AG04449 (cell line): ENCODE measurements around the gene ASCC1.
"Not testable (repeated sequence)": the region's sequence is repeated elsewhere in the genome, so short reads cannot be mapped to it uniquely, and the experiment has no call there.

Experiments used
- CTCF ChIA-PET: fragments of 350-600 bp; formaldehyde crosslinking; extraction: SDS; loops from one replicate; lab custom pipeline; 2021; ENCODE audit warnings: antibody characterized with exemption; lab: Yijun Ruan, JAX
- POLR2A ChIA-PET: fragments of 400-600, 350-600 bp; formaldehyde crosslinking; extraction: SDS; loops from one replicate; lab custom pipeline; 2020; ENCODE audit warnings: antibody characterized with exemption, inconsistent platforms; lab: Yijun Ruan, JAX
- DNase-seq: peaks from one replicate; pipeline ENCODE4 v3.0.0-alpha.2; 2010; ENCODE audit warnings: low read depth, low spot score
- H3K4me3 ChIP-seq: 2 replicates; pipeline ENCODE4 v1.5.1; 2011; ENCODE audit warnings: low read depth, mild to moderate bottlenecking, control low read depth, low read length
- CTCF ChIP-seq: IDR thresholded peaks from one replicate; pipeline ENCODE4 v1.5.1; 2011; ENCODE audit warnings: mild to moderate bottlenecking, moderate library complexity, low read length, control low read depth, inconsistent platforms; ENCODE audit not compliant: insufficient read depth; ENCODE audit errors: missing control alignments

The ASCC1 gene

GRCh38 chr10:72146559-72147323 is 69.3 kb downstream of the ASCC1 start:
- H3K4me3 ChIP-seq, result no peak overlapping the region
- ChIA-PET CTCF (interaction anchor here (1.4 kb wide), 1 partner anchor 21 kb away, joined by 3 read pairs; no protein-coding TSS in a partner anchor), POLR2A (no interaction called here)
- TF ChIP-seq CTCF, result no peak
- no peak for DNase-seq

DNA sequence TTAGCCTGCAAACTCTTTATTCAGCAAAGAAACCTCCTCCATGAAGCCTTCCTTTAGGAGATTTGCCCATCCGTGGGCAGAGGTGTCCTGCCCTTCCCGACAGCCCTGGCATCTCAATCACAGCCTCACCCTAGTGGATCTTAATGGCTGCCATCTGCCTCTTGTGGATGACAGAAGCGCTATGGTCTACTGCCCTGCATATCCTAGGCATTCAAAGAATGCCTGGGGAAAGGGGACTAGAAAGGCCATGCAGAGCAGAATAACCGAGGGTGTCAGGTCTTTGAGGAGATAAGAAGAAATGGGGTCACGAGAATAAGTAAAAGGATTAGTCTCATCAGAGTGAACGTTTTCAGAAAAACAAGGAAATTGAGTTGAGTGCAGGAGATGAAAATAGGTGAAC is 70.0 kb downstream of the ASCC1 start:
- POLR2A ChIA-PET, result no interaction called here
- H3K4me3 ChIP-seq, result no peak overlapping the region
- no peak for DNase-seq
- CTCF ChIA-PET, result interaction anchor here (1.4 kb wide), 1 partner anchor 20 kb away, joined by 3 read pairs; no protein-coding TSS in a partner anchor
- no peak for TF ChIP-seq CTCF

- POLR2A ChIA-PET, result no interaction called here
- DNase-seq, result no peak
- CTCF ChIA-PET, result interaction anchor here (1.0 kb wide), 1 partner anchor 19 kb away, joined by 4 read pairs; no protein-coding TSS in a partner anchor
- TF ChIP-seq CTCF, result no peak
- no peak overlapping the region for H3K4me3 ChIP-seq
Observed at GRCh38 chr10:72145657-72146056, 70.4 kb downstream of the ASCC1 start.

GRCh38 chr10:72140850-72141249 is 75.2 kb downstream of the ASCC1 start:
- no peak overlapping the region for H3K4me3 ChIP-seq
- ChIA-PET POLR2A (no interaction called here), CTCF (interaction anchor here (0.7 to 8.7 kb wide), 3 partner anchors 13 to 80 kb away, joined by 3 to 67 read pairs (median 3); no protein-coding TSS in a partner anchor)
- DNase-seq, result no peak
- TF ChIP-seq CTCF, result no peak

DNA sequence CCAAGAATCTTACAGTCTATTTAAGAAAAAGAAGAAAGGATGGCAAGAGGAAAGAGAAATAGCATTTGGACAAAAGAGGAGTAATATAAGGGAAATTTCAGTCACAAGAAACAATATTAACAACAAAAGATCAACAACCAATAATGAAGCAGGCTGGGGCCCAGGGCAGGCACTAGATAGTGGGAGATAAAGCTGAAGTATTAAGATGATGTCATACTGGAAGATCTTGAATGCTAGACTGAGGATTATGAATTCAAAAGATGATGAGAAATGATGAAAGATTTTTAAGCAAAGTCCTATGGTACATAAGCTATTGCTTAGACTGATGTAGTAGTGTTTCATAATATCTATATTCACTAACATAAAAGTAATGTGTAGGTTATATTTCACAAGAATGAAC is 75.9 kb downstream of the ASCC1 start:
- ChIA-PET CTCF (interaction anchor here (1.3 to 8.7 kb wide), 2 partner anchors 14 to 81 kb away, joined by 3 to 67 read pairs; no protein-coding TSS in a partner anchor), POLR2A (no interaction called here)
- H3K4me3 ChIP-seq, result no peak overlapping the region
- no peak for DNase-seq
- TF ChIP-seq CTCF, result no peak

- DNase-seq, result no peak
- H3K4me3 ChIP-seq, result no peak overlapping the region
- ChIA-PET POLR2A (no interaction called here), CTCF (interaction anchor here (1.7 to 8.7 kb wide), 2 partner anchors 11 to 89 kb away, joined by 5 to 67 read pairs; no protein-coding TSS in a partner anchor)
- TF ChIP-seq CTCF, result no peak
Observed at GRCh38 chr10:72137583-72137982, 78.5 kb downstream of the ASCC1 start.

- CTCF ChIA-PET, result interaction anchor here (0.9 to 8.7 kb wide), 3 partner anchors 10 to 87 kb away, joined by 3 to 67 read pairs (median 5); no protein-coding TSS in a partner anchor
- DNase-seq, POLR2A ChIA-PET, H3K4me3 ChIP-seq: not testable (repeated sequence)
Observed at GRCh38 chr10:72136225-72136624, 79.9 kb downstream of the ASCC1 start.
